Erythroblast (primary cell): ENCODE data around the gene LGALS9C.
"Not testable (repeated sequence)": the region's sequence is repeated elsewhere in the genome, so short reads cannot be mapped to it uniquely, and the experiment has no call there.

ENCODE experiments used
- GATA1 ChIP-seq: IDR thresholded peaks from 2 replicates; pipeline ENCODE4 v1.6.1; 2011; ENCODE audit warnings: low read depth, mild to moderate bottlenecking, control low read depth, low read length, moderate library complexity
- POLR2A ChIP-seq: IDR thresholded peaks from 2 replicates; pipeline ENCODE4 v1.6.1; 2011; ENCODE audit warnings: mild to moderate bottlenecking, low read length

DNA sequence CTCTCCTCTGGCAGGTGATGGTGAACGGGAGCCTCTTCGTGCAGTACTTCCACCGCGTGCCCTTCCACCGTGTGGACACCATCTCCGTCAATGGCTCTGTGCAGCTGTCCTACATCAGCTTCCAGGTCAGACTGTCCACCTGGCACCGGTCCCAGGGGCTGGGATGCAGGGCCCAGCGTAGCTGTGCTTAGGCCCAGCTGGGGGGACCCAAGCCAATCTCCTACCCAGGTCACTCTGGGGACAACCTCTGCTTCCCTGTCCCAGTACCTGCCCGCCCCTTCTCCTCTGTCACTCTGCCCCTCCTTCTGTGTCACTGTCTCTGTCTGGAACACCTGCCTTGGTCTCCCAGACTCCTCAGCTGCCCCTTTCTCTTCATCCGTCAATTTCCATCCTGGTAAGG is 11.0 kb downstream of the LGALS9C start:
- not testable (repeated sequence) for TF ChIP-seq POLR2A, GATA1
